H1 (cell line): ENCODE data around the gene MEF2C. TPM values are rescaled to one million over a fixed set of nuclear protein-coding genes. Genes with fewer than 3 reads are reported as not detected.

Experiments
- CTCF ChIA-PET: fragments of 300-600 bp; sonication (Branson Sonifier 250); formaldehyde crosslinking; loops from one replicate; lab custom pipeline; 2021; ENCODE audit not compliant: partially characterized antibody; lab: Charles Lee
- POLR2A ChIA-PET: fragments of 300-600 bp; sonication (Branson Sonifier 250); formaldehyde crosslinking; loops from one replicate; lab custom pipeline; 2021; ENCODE audit warnings: inconsistent platforms; ENCODE audit not compliant: partially characterized antibody; lab: Charles Lee
- DNase-seq, 2 experiments: peaks; one replicate each; pipeline versions ENCODE4 v3.0.0 to v3.0.0-alpha.2; 2010 to 2022; ENCODE audit warnings: low spot score in 2 of 2, low read depth in 1 of 2, mixed read lengths in 1 of 2
- FAIRE-seq: peaks from 2 replicates; lab custom pipeline; 2011; peaks lifted over from hg19 to GRCh38; lab: Jason Lieb, UNC
- H2AFZ ChIP-seq: 2 replicates; pipeline ENCODE4 v1.8.1; 2012; ENCODE audit warnings: low read length, inconsistent platforms
- H2AK5ac ChIP-seq: 2 replicates; pipeline ENCODE4 v1.6.1; 2013; ENCODE audit warnings: low read depth, low read length
- H2BK120ac ChIP-seq: replicated peaks from 2 replicates; pipeline ENCODE3; 2013; ENCODE audit warnings: low read depth, low read length, inconsistent platforms
- H2BK12ac ChIP-seq: 2 replicates; pipeline ENCODE4 v1.6.1; 2013; ENCODE audit warnings: low read depth, low read length
- H2BK15ac ChIP-seq: 2 replicates; pipeline ENCODE4 v1.6.1; 2013; ENCODE audit warnings: low read length
- H2BK20ac ChIP-seq: 2 replicates; pipeline ENCODE4 v1.6.1; 2013; ENCODE audit warnings: low read length
- H2BK5ac ChIP-seq: 2 replicates; pipeline ENCODE4 v1.6.1; 2013; ENCODE audit warnings: low read depth, low read length
- H3K14ac ChIP-seq: 2 replicates; pipeline ENCODE4 v1.6.1; 2013; ENCODE audit warnings: inconsistent platforms; ENCODE audit not compliant: insufficient read length
- H3K18ac ChIP-seq: 2 replicates; pipeline ENCODE4 v1.6.1; 2013; ENCODE audit warnings: low read length; ENCODE audit errors: extremely low read depth
- H3K23ac ChIP-seq: 2 replicates; pipeline ENCODE4 v1.6.1; 2013; ENCODE audit warnings: inconsistent platforms; ENCODE audit not compliant: insufficient read length
- H3K23me2 ChIP-seq: 2 replicates; pipeline ENCODE4 v1.6.1; 2013; ENCODE audit warnings: low read depth, low read length
- H3K27ac ChIP-seq: 2 replicates; pipeline ENCODE4 v1.6.1; 2011; ENCODE audit warnings: low read depth, low read length, inconsistent platforms
- H3K27me3 ChIP-seq, 4 experiments: replicated peaks in 1 of 4; 1 replicate in 1 of 4; 2 replicates in 3 of 4; pipeline versions ENCODE4 v1.6.1 to v1.8.1; 2011 to 2013; ENCODE audit warnings: low read length in 3 of 4, mild to moderate bottlenecking in 3 of 4, inconsistent platforms in 2 of 4, mixed read lengths in 2 of 4, moderate library complexity in 1 of 4; ENCODE audit not compliant: control insufficient read depth in 3 of 4, insufficient read depth in 3 of 4; ENCODE audit errors: extremely low read depth in 1 of 4
- H3K36me3 ChIP-seq, 4 experiments: 2 replicates each; pipeline versions ENCODE4 v1.6.1 to v1.8.1; 2011 to 2013; ENCODE audit warnings: mild to moderate bottlenecking in 4 of 4, low read length in 3 of 4, moderate library complexity in 2 of 4, control low read depth in 1 of 4, inconsistent platforms in 1 of 4; ENCODE audit not compliant: insufficient read depth in 4 of 4, control insufficient read depth in 2 of 4
- H3K4ac ChIP-seq: replicated peaks from 2 replicates; pipeline ENCODE3; 2013; ENCODE audit warnings: low read length, low read depth, mixed read lengths, inconsistent platforms; ENCODE audit not compliant: insufficient read length
- H3K4me1 ChIP-seq, 4 experiments: replicated peaks in 1 of 4; 1 replicate in 1 of 4; 2 replicates in 3 of 4; pipeline versions ENCODE4 v1.6.1 to v1.8.1; 2011 to 2013; ENCODE audit warnings: low read length in 3 of 4, inconsistent platforms in 2 of 4, mixed read lengths in 1 of 4; ENCODE audit not compliant: insufficient read depth in 4 of 4, control insufficient read depth in 3 of 4
- H3K4me2 ChIP-seq, 2 experiments: 2 replicates each; pipeline versions ENCODE4 v1.6.1 to v1.8.1; 2011 to 2013; ENCODE audit warnings: low read depth in 2 of 2, low read length in 2 of 2, control low read depth in 1 of 2, inconsistent platforms in 1 of 2, mild to moderate bottlenecking in 1 of 2; ENCODE audit not compliant: insufficient read depth in 1 of 2
- H3K4me3 ChIP-seq, 4 experiments: fragments of 200-600, 300-600 bp in 1 of 4; sonication (generic), shearing (Covaris generic), sonication (Bioruptor Twin) in 1 of 4; 2 replicates each; pipeline versions ENCODE4 v1.5.1 to v1.8.1; 2011 to 2016; ENCODE audit warnings: low read length in 4 of 4, low read depth in 3 of 4, control low read depth in 2 of 4, inconsistent platforms in 2 of 4, mild to moderate bottlenecking in 2 of 4, mixed read lengths in 1 of 4, moderate library complexity in 1 of 4; ENCODE audit not compliant: insufficient read depth in 2 of 4; ENCODE audit errors: extremely low read depth in 1 of 4
- H3K56ac ChIP-seq: replicated peaks from 2 replicates; pipeline ENCODE3; 2013; ENCODE audit warnings: low read depth, mild to moderate bottlenecking, mixed read lengths, low read length, inconsistent platforms; ENCODE audit not compliant: insufficient read length
- H3K79me1 ChIP-seq: 2 replicates; pipeline ENCODE4 v1.6.1; 2013; ENCODE audit warnings: low read depth, low read length, control low read depth
- H3K79me2 ChIP-seq, 2 experiments: 2 replicates each; pipeline versions ENCODE4 v1.6.1 to v1.8.1; 2012 to 2013; ENCODE audit warnings: low read length in 2 of 2, mild to moderate bottlenecking in 2 of 2, inconsistent platforms in 1 of 2; ENCODE audit not compliant: insufficient read depth in 2 of 2, control insufficient read depth in 1 of 2
- H3K9ac ChIP-seq, 4 experiments: replicated peaks in 1 of 4; 1 replicate in 1 of 4; 2 replicates in 3 of 4; pipeline versions ENCODE4 v1.6.1 to v1.8.1; 2011 to 2013; ENCODE audit warnings: low read depth in 3 of 4, low read length in 3 of 4, control low read depth in 2 of 4, mild to moderate bottlenecking in 2 of 4, moderate library complexity in 2 of 4, inconsistent platforms in 1 of 4; ENCODE audit errors: extremely low read depth in 1 of 4
- H3K9me3 ChIP-seq, 2 experiments: 2 replicates each; pipeline versions ENCODE4 v1.6.1 to v1.8.1; 2012 to 2013; ENCODE audit warnings: mild to moderate bottlenecking in 2 of 2, moderate library complexity in 2 of 2, control low read depth in 1 of 2, inconsistent platforms in 1 of 2, low read depth in 1 of 2, low read length in 1 of 2, mixed read lengths in 1 of 2; ENCODE audit not compliant: insufficient read depth in 2 of 2
- H4K20me1 ChIP-seq, 2 experiments: replicated peaks in 1 of 2; 2 replicates each; pipeline versions ENCODE3 to v1.8.1; 2011 to 2013; ENCODE audit warnings: inconsistent platforms in 2 of 2, low read length in 2 of 2, mild to moderate bottlenecking in 1 of 2; ENCODE audit not compliant: insufficient read depth in 2 of 2, control insufficient read depth in 1 of 2
- H4K5ac ChIP-seq: 2 replicates; pipeline ENCODE4 v1.6.1; 2013; ENCODE audit warnings: low read length, low read depth, mixed read lengths, inconsistent platforms; ENCODE audit not compliant: insufficient read length
- H4K8ac ChIP-seq: 2 replicates; pipeline ENCODE4 v1.8.0; 2013; ENCODE audit warnings: mild to moderate bottlenecking, moderate library complexity, low read length, inconsistent platforms; ENCODE audit not compliant: insufficient read depth; ENCODE audit errors: extremely low read depth
- H4K91ac ChIP-seq: replicated peaks from 2 replicates; pipeline ENCODE3; 2013; ENCODE audit warnings: low read length, mixed read lengths, inconsistent platforms; ENCODE audit not compliant: insufficient read length
- CHD1 ChIP-seq: IDR thresholded peaks from 2 replicates; pipeline ENCODE4 v1.6.1; 2012; ENCODE audit warnings: low read depth, low read length, improper control_type of control experiment
- CTBP2 ChIP-seq: IDR thresholded peaks from 2 replicates; pipeline ENCODE4 v1.7.0; 2011; ENCODE audit warnings: borderline replicate concordance, mild to moderate bottlenecking, moderate library complexity, mixed read lengths, low read length; ENCODE audit not compliant: insufficient read depth, insufficient read length
- GTF2F1 ChIP-seq: IDR thresholded peaks from 2 replicates; pipeline ENCODE4 v1.6.1; 2012; ENCODE audit warnings: low read depth, low read length, improper control_type of control experiment, borderline replicate concordance
- SIRT6 ChIP-seq: IDR thresholded peaks from one replicate; pipeline ENCODE4 v1.7.1; 2012; ENCODE audit warnings: low read length, inconsistent platforms
- SP4 ChIP-seq: IDR thresholded peaks from 2 replicates; pipeline ENCODE4 v1.6.1; 2012; ENCODE audit warnings: low read length, inconsistent platforms
- SRF ChIP-seq: IDR thresholded peaks from 2 replicates; pipeline ENCODE4 v1.6.1; 2011; ENCODE audit warnings: mild to moderate bottlenecking, low read depth, low read length, moderate library complexity
- TAF7 ChIP-seq: optimal IDR thresholded peaks from 2 replicates; pipeline ENCODE3; 2011; ENCODE audit warnings: low read depth, mild to moderate bottlenecking, inconsistent platforms, low read length, moderate library complexity, borderline replicate concordance
- WGBS, 2 experiments: shearing (Covaris generic) in 1 of 2; methylation state at CpG; one replicate each; pipeline versions ENCODE4 v1.1.6 to v1.1.7; 2013 to 2015; ENCODE audit warnings: low lambda C conversion rate in 2 of 2, mixed read lengths in 2 of 2, inconsistent platforms in 1 of 2, low coverage in 1 of 2, missing lambda C conversion rate in 1 of 2; ENCODE audit not compliant: insufficient replicate concordance in 2 of 2, insufficient coverage in 1 of 2, insufficient read length in 1 of 2; ENCODE audit errors: extremely low coverage in 1 of 2, missing lambda C conversion rate in 1 of 2; 5-methylcytosine and 5-hydroxymethylcytosine counted together
- polyA plus RNA-seq, 7 experiments: library from polyadenylated mRNA; depleted of rRNA in 3 of 7; stranded (reverse) in 5 of 7; unstranded in 2 of 7; fragments of >200 nt in 5 of 7; fragments of 200-250 nt in 2 of 7; gene quantifications; 1 replicate in 5 of 7; 2 replicates in 1 of 7; 4 replicates in 1 of 7; pipeline versions ENCODE4 v1.2.1 to v1.2.3, GENCODE V29; 2011 to 2013; ENCODE audit warnings: missing spikeins in 2 of 7, mixed read lengths in 2 of 7
- total RNA-seq: library from RNA; stranded (reverse); fragmentation: NEBNext Ultra II Directional; extraction: Animal tissue kit (Norgen Biotek cat#: 25700); gene quantifications from 2 replicates; pipeline ENCODE4 v1.2.1, GENCODE V29; 2021
- TF ChIP-seq, protein P1 (sequence below): IDR thresholded peaks from 2 replicates; pipeline ENCODE4 v1.6.1; 2011; ENCODE audit warnings: low read length, improper control_type of control experiment

The MEF2C gene
- total and polyA plus RNA-seq, 2 of the 8 experiments (the other 6 are each of a cell fraction or from before 2014, with no cell fraction given): 0.59 to 0.99 TPM

DNA sequence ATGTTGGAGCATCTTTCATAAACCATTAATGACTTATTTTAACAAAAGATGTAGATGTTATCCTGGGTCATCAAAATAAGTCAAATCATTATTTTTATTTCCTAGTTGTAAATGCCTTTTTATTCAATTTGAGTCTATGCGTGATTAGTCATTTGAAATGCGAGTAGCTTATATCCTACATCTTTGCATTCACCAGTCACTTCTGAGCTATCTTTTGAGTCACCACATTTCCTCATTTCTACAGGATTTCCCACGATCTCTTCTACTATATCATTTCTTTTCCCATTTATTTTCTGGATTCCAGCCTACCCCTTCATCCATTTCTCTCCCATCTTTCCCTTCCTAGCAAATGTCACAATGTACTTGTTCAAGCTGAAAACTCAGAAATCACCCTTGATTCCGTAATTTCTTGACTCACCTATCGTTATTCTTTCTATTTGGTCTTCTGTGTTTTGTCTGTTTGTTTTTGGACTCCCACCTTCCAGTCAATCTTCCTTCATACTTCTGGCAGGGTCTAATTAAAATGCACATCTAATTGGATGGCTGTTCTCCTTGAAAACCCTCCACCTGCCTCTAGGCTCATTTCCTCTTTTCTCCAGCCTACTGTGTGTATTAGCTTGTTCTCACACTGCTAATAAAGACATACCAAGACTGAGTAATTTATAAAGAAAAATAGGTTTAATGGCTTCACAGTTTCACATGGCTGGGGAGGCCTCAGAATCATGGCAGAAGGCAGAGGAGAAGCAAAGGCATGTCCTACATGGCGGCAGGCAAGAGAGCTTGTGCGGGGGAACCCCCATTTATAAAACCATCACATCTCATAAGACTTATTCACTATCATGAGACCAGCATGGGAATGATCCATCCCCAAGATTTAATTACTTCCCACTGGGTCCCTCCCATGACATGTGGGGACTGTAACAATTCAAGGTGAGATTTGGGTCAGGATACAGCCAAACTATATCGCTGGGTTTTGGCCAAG, 112.4 kb downstream of the MEF2C start:
- Histone ChIP-seq H3K36me3 (no peaks in the 10 kb centered on the region), H2AK5ac (no peak overlapping the region), H3K4me1 (no peaks in the 10 kb centered on the region), H3K9ac (no peak overlapping the region), H4K5ac (no peak overlapping the region), H4K20me1 (no peaks in the 10 kb centered on the region), H4K91ac (no peak overlapping the region), H3K4ac (no peak overlapping the region), H2BK20ac (no peak overlapping the region), H3K14ac (no peak overlapping the region), H2AFZ (no peak overlapping the region), H4K8ac (no peak overlapping the region), H3K27me3 (no peaks in the 10 kb centered on the region), H3K79me2 (no peaks in the 10 kb centered on the region), H3K18ac (no peak overlapping the region), H2BK12ac (no peak overlapping the region), H3K4me2 (no peak overlapping the region), H3K27ac (no peak overlapping the region), H2BK5ac (no peak overlapping the region), H3K56ac (no peak overlapping the region), H3K9me3 (no peaks in the 10 kb centered on the region), H2BK15ac (no peak overlapping the region), H3K4me3 (no peak overlapping the region), H3K23me2 (no peaks in the 10 kb centered on the region), H3K23ac (no peak overlapping the region), H2BK120ac (no peak overlapping the region), H3K79me1 (no peaks in the 10 kb centered on the region)
- 95 to 100% methylated on average over 1 to 8 of the region's 8 CpGs for WGBS, 2 experiments
- ChIA-PET POLR2A (no interaction called here), CTCF (no interaction called here)
- no peak for FAIRE-seq
- DNase-seq: no peak
- TF ChIP-seq SRF (no peak), CHD1 (no peak), GTF2F1 (no peak), CTBP2 (no peak), SIRT6 (no peak), TAF7 (no peak), SP4 (no peak)
- TF ChIP-seq, protein P1, sequence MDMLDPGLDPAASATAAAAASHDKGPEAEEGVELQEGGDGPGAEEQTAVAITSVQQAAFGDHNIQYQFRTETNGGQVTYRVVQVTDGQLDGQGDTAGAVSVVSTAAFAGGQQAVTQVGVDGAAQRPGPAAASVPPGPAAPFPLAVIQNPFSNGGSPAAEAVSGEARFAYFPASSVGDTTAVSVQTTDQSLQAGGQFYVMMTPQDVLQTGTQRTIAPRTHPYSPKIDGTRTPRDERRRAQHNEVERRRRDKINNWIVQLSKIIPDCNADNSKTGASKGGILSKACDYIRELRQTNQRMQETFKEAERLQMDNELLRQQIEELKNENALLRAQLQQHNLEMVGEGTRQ: no peak
